GM12878 (cell line): ENCODE data around the gene NRG4.

ENCODE experiments used
- BHLHE40 ChIP-seq, 2 experiments: fragments of 450-650 bp in 1 of 2; IDR thresholded peaks; 2 replicates each; pipeline ENCODE4 v1.6.1; 2011 to 2017; ENCODE audit warnings: low read depth in 2 of 2, borderline replicate concordance in 1 of 2, improper control_type of control experiment in 1 of 2, low read length in 1 of 2, mild to moderate bottlenecking in 1 of 2
- NR2C2 ChIP-seq: IDR thresholded peaks from 2 replicates; pipeline ENCODE4 v1.6.1; 2011; ENCODE audit warnings: borderline replicate concordance, low read depth; ENCODE audit not compliant: control insufficient read depth, insufficient read length
- POLR2A ChIP-seq: IDR thresholded peaks from 2 replicates; pipeline ENCODE4 v1.6.1; 2011; ENCODE audit warnings: low read depth, mild to moderate bottlenecking, low read length
- RAD51 ChIP-seq: fragments of 450-650 bp; IDR thresholded peaks from 2 replicates; pipeline ENCODE4 v1.6.1; 2016; ENCODE audit warnings: moderate library complexity, mild to moderate bottlenecking, inconsistent platforms
- RFX5 ChIP-seq: IDR thresholded peaks from 2 replicates; pipeline ENCODE4 v1.6.1; 2011; ENCODE audit warnings: low read depth, low read length, improper control_type of control experiment
- SIN3A ChIP-seq: IDR thresholded peaks from 2 replicates; pipeline ENCODE4 v1.6.1; 2012; ENCODE audit warnings: low read depth, low read length, improper control_type of control experiment
- STAT3 ChIP-seq: IDR thresholded peaks from 2 replicates; pipeline ENCODE4 v1.6.1; 2011; ENCODE audit warnings: low read depth, low read length, improper control_type of control experiment
- TBL1XR1 ChIP-seq: IDR thresholded peaks from 2 replicates; pipeline ENCODE4 v1.6.1; 2012; ENCODE audit warnings: low read depth, low read length, improper control_type of control experiment
- TF ChIP-seq, protein P1 (sequence below), 3 experiments: IDR thresholded peaks in 2 of 3; conservative IDR thresholded peaks in 1 of 3; 2 replicates each; pipeline ENCODE4 v1.5.1; 2011; ENCODE audit warnings: low read depth in 3 of 3, low read length in 3 of 3, mild to moderate bottlenecking in 3 of 3, control low read depth in 2 of 3, moderate library complexity in 2 of 3, inconsistent platforms in 1 of 3, mixed read lengths in 1 of 3; ENCODE audit not compliant: control insufficient read depth in 2 of 3, insufficient read depth in 1 of 3; ENCODE audit errors: extremely low read depth in 1 of 3

DNA sequence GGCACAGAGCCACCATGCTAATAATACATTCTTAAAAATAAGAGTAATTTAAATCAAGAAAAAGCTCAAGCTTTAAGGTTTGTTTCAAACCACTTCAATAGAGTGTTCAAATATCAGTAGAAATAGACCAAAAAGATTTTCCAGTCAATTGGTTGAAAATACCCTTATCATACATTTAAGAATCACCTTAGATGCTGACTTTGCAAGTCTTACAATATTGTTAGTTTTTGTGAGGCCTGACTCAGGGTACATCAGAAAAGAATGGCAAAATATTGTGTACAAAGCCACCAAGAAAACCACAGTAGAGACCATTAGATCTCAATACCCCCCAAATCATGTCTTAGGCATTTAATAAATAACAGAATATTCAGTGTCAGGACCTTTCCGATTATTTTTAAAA, 19.8 kb upstream of the NRG4 start:
- TF ChIP-seq POLR2A = no peak
- TF ChIP-seq, protein P1, sequence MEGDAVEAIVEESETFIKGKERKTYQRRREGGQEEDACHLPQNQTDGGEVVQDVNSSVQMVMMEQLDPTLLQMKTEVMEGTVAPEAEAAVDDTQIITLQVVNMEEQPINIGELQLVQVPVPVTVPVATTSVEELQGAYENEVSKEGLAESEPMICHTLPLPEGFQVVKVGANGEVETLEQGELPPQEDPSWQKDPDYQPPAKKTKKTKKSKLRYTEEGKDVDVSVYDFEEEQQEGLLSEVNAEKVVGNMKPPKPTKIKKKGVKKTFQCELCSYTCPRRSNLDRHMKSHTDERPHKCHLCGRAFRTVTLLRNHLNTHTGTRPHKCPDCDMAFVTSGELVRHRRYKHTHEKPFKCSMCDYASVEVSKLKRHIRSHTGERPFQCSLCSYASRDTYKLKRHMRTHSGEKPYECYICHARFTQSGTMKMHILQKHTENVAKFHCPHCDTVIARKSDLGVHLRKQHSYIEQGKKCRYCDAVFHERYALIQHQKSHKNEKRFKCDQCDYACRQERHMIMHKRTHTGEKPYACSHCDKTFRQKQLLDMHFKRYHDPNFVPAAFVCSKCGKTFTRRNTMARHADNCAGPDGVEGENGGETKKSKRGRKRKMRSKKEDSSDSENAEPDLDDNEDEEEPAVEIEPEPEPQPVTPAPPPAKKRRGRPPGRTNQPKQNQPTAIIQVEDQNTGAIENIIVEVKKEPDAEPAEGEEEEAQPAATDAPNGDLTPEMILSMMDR (IDR thresholded peaks at IDR 0.05 in 2 of 3, conservative IDR thresholded peaks at IDR 0.05 in 1 of 3; ENCODE audit: control insufficient read depth in 2 of 3, extremely low read depth in 1 of 3, insufficient read depth in 1 of 3, low read depth in 3 of 3, low read length in 3 of 3) = no peak
- no peak for TF ChIP-seq TBL1XR1
- no peak for TF ChIP-seq RAD51
- no peak for TF ChIP-seq STAT3
- no peak for TF ChIP-seq RFX5
- no peak for TF ChIP-seq NR2C2
- no peak for TF ChIP-seq BHLHE40 (IDR thresholded peaks at IDR 0.05; ENCODE audit: borderline replicate concordance in 1 of 2, low read depth in 2 of 2, low read length in 1 of 2)
- TF ChIP-seq SIN3A = no peak
